Epithelial cell of esophagus (primary cell): ENCODE measurements around the gene SYNE1.

ENCODE experiments used
- DNase-seq: peaks from one replicate; pipeline ENCODE4 v3.0.0; 2010; ENCODE audit warnings: low read depth
- H3K4me3 ChIP-seq: 2 replicates; pipeline ENCODE4 v1.5.1; 2011; ENCODE audit warnings: mild to moderate bottlenecking, low read length, control low read depth
- TF ChIP-seq, protein P1 (sequence below): IDR thresholded peaks from 2 replicates; pipeline ENCODE4 v1.5.1; 2011; ENCODE audit warnings: low read depth, mild to moderate bottlenecking, low read length, control low read depth, inconsistent platforms; ENCODE audit not compliant: insufficient read depth; ENCODE audit errors: missing control alignments

Gene SYNE1

GRCh38 chr6:152267967-152268845, 369.0 kb downstream of the SYNE1 start:
- peak; percentile 36 for DNase-seq
- TF ChIP-seq, protein P1, sequence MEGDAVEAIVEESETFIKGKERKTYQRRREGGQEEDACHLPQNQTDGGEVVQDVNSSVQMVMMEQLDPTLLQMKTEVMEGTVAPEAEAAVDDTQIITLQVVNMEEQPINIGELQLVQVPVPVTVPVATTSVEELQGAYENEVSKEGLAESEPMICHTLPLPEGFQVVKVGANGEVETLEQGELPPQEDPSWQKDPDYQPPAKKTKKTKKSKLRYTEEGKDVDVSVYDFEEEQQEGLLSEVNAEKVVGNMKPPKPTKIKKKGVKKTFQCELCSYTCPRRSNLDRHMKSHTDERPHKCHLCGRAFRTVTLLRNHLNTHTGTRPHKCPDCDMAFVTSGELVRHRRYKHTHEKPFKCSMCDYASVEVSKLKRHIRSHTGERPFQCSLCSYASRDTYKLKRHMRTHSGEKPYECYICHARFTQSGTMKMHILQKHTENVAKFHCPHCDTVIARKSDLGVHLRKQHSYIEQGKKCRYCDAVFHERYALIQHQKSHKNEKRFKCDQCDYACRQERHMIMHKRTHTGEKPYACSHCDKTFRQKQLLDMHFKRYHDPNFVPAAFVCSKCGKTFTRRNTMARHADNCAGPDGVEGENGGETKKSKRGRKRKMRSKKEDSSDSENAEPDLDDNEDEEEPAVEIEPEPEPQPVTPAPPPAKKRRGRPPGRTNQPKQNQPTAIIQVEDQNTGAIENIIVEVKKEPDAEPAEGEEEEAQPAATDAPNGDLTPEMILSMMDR, result peak; percentile 41
- H3K4me3 ChIP-seq, result no peak overlapping the region

- DNase-seq, result no peak
- H3K4me3 ChIP-seq, result no peak overlapping the region
- TF ChIP-seq, protein P1, result no peak
Observed at GRCh38 chr6:152265651-152266050, 371.5 kb downstream of the SYNE1 start.

GRCh38 chr6:152263582-152263981, 373.6 kb downstream of the SYNE1 start:
- DNase-seq, result no peak
- TF ChIP-seq, protein P1, result no peak
- no peak overlapping the region for H3K4me3 ChIP-seq

- TF ChIP-seq, protein P1, result no peak
Observed at GRCh38 chr6:152261179-152261578, 376.0 kb downstream of the SYNE1 start.

DNA sequence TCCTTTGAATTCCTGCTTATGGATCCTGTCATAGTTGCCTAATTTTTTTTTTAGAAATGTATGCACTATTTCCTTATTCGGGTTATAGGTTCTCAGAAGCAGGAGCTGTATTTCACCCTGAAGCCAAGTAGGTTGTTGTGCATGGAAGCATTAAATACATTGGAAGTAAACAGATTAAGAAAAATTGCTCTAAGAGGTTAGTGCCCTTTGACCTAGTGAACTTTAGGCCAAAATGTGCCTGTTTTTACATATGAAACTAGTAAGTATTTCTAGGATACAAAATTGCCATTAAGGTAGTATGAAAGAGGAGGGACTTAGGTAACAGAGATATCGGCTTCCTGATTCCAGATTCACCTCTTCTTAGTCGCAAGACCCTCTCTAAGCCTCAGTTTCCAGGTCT, 377.9 kb downstream of the SYNE1 start:
- no peak overlapping the region for H3K4me3 ChIP-seq
- TF ChIP-seq, protein P1, result no peak
- no peak for DNase-seq

More at GRCh38 chr6:152261179-152261578, 376.0 kb downstream of the SYNE1 start:
- H3K4me3 ChIP-seq, result no peak overlapping the region
- DNase-seq, result no peak

DNA sequence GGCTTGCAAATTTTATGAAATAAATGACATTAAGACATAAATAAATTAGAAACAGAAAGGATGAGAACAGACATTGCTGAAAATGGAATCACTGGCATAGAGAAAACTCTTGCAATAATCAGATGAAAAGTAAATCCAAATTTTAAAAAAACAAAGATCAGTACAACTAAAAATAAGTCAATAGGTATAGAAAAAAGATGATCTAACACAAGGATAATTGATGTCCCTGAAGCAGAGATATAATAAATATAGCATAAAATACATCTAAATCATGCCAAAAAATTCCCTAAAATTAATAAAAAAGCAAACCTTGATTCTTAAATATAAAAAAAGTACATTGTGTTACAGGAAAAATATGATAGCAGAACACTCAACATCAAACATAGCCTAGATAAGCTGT, 379.6 kb downstream of the SYNE1 start:
- no peak overlapping the region for H3K4me3 ChIP-seq
- no peak for DNase-seq
- TF ChIP-seq, protein P1, result no peak

DNA sequence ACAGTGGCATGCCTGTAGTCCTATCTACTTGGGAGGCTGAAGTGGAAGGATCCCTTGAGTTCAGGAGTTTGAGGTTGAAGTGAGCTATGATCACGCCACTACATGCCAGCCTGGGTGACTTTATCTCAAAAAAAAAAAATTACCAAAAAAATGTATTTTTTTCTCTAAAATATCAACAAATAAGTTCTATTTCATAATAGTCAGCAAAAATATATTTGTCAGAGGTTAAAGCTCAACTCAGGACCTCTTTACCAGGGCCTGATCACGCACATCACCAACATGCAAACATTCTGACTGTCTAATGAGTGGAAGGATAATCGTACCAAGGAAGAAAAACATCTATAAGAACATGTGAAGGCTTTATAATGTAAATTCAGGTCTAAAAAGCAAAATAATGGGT, 387.0 kb downstream of the SYNE1 start:
- TF ChIP-seq, protein P1, result no peak
- no peak overlapping the region for H3K4me3 ChIP-seq
- no peak for DNase-seq
